Forelimb muscle (tissue), 1 donor: ENCODE results near the gene ICAM4. TPM values are rescaled to one million over a fixed set of nuclear protein-coding genes. Genes with fewer than 3 reads are reported as not detected.
"Not testable (repeated sequence)": the region's sequence is repeated elsewhere in the genome, so short reads cannot be mapped to it uniquely, and the experiment has no call there.

ENCODE experiments used
- DNase-seq: peaks from one replicate; pipeline ENCODE4 v3.0.0-alpha.2; 2013; ENCODE audit warnings: low read depth
- polyA plus RNA-seq: library from polyadenylated mRNA; unstranded; fragments of 120-200 nt; gene quantifications from one replicate; pipeline ENCODE4 v1.2.1, GENCODE V29; 2013; ENCODE audit not compliant: insufficient read length

Gene ICAM4, protein sequence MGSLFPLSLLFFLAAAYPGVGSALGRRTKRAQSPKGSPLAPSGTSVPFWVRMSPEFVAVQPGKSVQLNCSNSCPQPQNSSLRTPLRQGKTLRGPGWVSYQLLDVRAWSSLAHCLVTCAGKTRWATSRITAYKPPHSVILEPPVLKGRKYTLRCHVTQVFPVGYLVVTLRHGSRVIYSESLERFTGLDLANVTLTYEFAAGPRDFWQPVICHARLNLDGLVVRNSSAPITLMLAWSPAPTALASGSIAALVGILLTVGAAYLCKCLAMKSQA
- 0.25 TPM for polyA plus RNA-seq

DNA sequence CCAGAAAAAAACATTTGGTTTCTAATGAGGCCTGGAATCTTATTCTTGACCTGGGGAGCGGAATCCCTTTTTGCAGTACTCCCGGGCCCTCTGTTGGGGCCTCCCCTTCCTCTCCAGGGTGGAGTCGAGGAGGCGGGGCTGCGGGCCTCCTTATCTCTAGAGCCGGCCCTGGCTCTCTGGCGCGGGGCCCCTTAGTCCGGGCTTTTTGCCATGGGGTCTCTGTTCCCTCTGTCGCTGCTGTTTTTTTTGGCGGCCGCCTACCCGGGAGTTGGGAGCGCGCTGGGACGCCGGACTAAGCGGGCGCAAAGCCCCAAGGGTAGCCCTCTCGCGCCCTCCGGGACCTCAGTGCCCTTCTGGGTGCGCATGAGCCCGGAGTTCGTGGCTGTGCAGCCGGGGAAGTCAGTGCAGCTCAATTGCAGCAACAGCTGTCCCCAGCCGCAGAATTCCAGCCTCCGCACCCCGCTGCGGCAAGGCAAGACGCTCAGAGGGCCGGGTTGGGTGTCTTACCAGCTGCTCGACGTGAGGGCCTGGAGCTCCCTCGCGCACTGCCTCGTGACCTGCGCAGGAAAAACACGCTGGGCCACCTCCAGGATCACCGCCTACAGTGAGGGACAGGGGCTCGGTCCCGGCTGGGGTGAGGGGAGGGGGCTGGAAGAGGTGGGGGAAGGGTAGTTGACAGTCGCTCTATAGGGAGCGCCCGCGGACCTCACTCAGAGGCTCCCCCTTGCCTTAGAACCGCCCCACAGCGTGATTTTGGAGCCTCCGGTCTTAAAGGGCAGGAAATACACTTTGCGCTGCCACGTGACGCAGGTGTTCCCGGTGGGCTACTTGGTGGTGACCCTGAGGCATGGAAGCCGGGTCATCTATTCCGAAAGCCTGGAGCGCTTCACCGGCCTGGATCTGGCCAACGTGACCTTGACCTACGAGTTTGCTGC is at the start of gene ICAM4:
Gene ICAM4 (plus strand): TSS at position 153 of the 935 bp plus-strand sequence. CDS start 58 bp downstream, at position 211.
- no peak for DNase-seq

DNA sequence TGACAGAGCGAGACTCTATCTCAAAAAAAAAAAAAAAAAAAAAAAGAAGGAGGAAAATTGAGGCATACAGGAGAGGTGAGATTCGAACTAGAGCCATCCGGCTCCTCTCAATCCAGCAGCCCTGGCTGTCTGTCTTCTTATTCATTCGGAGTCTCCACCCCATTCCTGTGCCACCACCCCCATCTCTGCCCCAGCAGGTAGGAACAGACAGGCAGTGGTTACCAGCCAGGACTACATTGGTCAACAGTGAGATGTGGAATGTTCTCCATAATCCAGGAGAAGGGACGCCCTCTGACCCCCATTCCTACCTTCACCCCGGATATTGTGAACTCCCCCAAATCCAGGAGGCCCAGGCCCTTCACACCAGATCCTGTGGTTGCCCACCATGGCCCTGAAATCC is 49.1 kb upstream of the ICAM4 start:
- DNase-seq = no peak

DNA sequence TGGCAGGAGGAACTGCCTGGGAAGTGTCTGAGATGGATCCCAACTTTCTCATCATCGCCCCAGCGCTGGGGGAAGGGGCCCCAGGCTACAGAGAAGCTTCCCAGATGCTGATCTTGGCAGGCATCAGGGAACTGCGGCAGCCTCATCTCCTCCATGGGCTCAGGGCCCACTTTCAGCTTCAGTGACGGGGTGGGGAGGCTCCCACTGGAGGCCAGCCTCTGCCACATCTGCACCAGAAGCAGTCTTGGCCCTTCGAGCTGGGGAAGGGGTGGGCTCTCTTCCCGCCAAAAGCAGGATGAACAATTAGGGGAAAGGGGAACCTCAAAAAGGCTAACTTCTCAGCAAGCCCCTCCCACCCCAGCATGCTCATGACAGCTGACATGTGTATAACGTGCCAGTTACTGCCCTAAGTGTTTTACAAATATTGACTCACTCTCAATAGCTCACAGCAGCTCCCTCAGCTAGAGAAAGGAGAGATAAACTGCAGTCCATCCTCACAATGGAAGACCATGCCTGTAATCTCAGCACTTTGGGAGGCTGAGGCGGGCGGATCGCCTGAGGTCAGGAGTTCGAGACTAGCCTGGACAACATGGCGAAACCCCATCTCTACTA is 48.5 kb upstream of the ICAM4 start:
- DNase-seq = peak; percentile 88

DNA sequence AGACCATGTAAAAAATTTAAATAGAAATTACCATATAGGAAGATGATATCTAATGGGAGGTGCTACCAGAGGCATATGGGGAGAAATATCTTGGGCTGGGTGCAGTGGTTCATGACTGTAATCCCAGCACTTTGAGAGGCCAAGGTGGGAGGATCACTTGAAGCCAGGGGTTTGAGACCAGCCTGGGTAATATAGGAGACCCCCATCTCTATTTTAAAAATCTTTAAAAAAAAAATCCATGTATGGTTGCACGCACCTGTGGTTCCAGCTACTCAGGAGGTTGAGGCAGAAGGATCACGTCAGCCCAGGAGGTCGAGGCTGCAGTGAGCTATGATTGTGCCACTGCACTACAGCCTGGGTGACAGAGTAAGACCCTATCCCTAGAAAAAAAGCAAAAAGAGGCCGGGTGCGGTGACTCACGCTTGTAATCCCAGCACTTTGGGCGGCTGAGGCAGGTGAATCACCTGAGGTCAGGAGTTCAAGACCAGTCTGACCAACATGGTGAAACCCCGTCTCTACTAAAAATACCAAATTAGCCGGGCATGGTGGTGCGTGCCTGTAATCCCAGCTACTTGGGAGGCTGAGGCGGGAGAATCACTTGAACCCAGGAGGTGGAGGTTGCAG is 44.8 kb upstream of the ICAM4 start:
- DNase-seq = not testable (repeated sequence)

DNA sequence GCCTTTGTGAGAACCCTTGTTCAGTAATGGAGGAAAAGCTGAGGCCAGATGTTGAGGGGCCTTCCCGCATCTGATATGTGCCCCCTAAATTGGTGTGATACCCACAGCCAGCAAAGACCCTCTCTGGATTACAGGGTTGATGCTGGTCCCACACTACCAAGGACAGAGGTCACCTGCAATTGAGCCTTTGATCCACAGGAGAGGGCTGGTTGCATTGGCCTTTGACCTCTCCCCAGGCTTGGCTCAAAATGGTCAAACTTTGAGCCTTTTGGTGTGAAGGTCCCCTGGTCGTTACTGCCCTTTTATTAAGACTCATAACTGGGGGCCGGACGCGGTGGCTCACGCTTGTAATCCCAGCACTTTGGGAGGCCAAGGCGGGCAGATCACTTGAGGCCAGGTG is 43.1 kb upstream of the ICAM4 start:
- no peak for DNase-seq

DNA sequence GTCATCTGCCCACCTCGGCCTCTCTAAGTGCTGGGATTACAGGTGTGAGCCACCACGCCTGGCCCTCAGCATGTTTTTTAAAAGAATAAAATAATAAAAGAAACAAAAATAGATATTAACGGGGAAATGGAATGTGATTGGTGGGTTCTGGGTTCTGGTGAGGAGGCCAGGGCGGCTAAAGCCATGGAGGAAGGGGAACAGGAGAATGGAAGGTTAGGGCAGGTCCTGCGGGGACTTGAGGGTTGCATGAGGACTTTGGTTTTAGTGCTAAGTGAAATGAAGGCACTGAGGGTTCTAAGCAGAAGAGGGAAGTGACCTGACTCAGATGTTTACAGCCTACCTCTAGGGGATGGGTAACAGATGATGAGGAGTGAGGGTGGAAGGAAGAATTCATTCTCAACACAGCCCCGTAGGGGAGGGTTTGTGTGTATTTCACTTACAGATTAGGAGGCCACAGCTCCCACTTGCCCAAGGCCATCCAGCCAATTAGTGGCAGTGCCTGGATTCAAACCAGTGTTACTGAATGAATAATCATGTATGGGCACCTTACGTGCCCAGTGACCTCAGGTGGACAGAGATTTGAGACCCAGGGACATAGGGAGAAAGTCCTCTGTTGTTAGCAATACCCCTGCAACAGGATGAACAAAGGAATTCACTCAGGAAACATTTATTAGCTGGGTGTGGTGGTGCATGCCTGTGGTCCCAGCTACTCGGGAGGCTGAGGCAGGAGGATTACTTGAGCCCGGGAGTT is 41.4 kb upstream of the ICAM4 start:
- no peak for DNase-seq

DNA sequence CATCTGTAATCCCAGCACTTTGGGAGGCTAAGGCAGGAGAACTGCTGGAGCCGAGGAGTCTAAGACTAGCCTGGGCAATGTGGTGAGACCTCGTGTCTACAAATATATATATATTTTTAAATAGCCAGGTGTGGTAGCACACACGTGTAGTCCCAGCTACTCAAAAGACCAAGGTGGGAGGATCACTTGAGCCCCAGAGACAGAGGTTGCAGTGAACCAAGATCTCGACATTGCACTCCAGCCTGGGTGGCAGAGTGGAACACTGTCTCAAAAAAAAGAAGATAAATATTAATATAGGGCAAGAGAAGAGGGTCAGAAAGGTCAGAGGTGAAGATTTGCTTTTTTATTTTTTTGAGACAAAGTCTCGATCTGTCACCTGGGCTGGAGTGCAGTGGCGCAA is 40.2 kb upstream of the ICAM4 start:
- no peak for DNase-seq

DNA sequence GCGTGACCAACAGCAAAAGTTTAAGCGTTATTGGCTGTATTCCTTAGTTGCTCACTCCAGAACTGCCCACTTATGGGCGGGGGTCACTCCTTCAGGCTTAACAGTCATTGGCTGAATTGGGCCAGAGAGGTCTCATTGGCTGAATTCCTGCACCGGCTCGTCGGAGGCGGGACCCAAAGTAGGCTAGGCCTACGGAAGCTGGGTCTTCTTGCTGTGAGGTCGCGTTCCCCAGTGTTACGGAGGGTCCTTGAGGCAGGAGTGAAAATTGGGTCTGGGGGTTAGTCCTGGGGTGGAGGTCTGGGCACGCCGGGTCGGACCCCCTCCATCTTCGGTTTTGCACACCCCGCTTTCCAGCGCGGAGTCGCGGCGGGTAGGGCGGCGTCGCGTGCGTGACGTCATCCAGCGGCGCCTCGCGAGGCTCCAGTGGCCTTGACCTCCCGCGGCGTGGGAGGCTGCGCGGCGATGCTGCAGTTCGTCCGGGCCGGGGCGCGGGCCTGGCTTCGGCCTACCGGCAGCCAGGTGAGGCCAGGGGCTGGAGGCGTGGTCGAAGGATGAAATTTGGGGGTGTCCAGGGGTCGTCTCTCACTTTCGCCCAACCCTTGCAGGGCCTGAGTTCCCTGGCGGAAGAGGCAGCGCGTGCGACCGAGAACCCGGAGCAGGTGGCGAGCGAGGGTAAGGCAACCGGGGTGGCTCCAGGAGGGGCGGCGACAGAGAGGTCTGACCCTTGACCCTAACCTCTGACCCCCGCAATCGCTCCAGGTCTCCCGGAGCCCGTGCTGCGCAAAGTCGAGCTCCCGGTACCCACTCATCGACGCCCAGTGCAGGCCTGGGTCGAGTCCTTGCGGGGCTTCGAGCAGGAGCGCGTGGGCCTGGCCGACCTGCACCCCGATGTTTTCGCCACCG is 34.7 kb upstream of the ICAM4 start, which contains the start of gene MRPL4:
Gene MRPL4 (plus strand): TSS at position 423 of the 903 bp plus-strand sequence. CDS start 40 bp downstream, at position 463.
- peak; percentile 98 for DNase-seq

DNA sequence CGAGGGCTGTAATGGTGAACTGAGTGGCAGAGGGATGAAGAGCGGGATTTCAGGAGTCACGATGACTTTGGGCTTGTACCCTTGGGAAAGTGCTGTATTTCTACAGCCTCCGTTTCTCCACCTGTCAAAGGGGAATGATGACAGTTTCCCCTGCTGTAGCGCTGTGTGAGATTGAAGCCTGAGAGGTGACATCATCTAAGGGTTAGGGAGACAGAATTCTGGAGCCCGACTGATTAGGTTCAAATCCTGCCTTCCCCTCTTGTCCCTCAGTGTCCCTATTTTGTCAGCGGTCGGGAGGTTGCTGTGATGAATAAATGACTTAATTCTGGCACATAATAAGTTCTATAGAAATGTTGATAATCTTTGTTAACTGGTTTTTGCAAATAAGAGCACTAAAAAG is 34.0 kb upstream of the ICAM4 start:
- no peak for DNase-seq

DNA sequence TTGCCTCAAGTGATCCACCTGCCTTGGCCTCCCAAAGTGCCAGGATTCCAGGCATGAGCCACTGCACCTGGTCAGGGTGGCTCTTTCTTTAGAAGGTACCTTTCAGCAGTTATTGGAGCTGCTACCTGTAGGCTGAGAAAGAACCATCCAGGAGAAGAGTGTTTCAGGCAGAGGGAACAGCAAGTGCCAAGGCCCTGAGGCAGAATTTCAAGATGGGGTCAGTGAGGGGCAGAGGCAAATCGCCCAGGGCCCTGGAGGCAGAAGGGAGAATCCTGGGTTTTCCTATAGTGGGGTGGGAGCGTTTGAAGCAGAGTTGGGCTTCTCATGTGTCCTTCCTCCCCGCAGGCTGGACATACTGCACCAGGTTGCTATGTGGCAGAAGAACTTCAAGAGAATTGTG is 32.5 kb upstream of the ICAM4 start:
- DNase-seq = no peak

DNA sequence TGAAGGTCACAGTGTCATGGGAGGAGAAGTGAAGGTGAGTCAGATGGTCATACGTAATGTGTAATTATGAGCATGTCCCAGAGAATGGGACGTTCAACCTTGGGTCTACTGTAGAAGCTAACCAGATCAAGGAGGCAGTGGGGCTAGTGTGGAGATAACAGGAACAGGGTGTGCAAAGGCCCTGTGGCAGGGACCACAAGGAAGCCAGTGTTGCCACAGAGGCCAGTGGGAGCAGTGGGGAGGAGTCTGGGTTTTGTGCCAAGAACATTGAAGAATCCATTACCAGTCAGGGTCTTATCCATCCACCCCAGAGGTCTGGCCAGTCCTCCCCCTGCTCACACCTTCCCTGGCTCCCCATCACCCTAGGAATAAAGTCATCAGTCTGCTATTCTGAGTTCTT is 31.4 kb upstream of the ICAM4 start:
- no peak for DNase-seq

DNA sequence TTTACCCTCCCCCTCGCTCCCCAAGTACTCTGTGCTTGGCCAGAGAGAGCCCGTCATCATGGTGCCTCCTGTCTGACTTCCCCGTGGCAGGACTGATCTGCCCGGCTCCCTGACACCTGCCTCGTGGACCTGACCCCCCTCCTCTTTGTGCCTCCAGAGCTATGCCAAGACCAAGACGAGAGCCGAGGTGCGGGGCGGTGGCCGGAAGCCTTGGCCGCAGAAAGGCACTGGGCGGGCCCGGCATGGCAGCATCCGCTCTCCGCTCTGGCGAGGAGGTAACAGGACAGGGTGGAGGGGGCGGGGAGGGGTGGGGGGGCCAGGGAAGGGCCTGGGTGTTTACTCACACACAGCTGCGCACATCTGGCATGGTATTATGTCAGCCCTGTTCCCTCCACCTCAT is 30.2 kb upstream of the ICAM4 start:
- DNase-seq = no peak

DNA sequence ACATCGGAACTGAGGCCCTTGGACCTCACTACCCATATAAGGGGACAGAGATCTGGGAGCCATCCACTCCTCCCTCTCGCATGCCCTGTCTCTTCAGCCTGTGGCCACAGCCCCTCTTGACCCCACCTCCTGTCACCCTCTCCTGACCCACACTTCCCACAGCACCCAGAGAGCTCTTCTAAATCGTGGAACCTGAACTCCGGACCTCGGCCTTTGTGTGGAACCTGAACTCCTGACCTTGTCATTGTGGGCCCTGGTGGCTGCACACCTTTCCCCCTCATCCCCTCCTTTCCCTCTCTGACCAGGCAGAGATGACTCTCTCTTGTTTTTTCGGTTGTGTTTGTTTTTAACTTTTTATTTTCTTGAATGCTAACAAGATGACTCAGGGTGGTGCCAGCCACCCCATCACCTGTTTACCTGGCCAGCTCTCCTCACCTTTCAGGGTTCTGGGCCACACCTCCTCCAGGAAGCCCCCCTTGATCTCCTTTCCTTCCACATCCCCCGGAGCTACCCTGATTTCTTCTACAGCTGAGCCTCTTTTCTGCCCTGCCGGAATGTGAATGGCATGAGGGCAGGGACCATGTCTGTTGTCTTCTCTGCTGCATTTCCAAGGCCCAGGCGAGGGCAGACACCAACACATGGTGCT is 29.7 kb upstream of the ICAM4 start:
- DNase-seq = no peak

DNA sequence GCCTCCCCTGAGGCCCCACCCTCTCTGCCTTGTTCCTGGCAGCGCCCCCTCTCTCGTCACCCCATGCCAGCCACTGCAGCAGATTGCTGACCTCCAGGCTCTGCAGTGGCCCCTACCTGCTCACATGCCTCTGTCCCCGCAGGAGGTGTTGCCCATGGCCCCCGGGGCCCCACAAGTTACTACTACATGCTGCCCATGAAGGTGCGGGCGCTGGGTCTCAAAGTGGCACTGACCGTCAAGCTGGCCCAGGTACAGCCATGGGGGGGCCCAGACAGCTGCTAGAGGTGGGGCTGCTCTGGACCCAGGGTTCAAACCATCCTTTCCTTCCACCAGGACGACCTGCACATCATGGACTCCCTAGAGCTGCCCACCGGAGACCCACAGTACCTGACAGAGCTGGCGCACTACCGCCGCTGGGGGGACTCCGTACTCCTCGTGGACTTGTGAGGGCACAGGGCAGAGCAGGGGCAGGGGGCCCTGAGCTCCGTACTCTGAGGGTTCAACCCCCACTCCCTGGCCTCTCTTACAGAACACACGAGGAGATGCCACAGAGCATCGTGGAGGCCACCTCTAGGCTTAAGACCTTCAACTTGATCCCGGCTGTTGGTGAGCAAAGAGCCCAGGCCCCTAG is 28.6 kb upstream of the ICAM4 start:
- DNase-seq = no peak

DNA sequence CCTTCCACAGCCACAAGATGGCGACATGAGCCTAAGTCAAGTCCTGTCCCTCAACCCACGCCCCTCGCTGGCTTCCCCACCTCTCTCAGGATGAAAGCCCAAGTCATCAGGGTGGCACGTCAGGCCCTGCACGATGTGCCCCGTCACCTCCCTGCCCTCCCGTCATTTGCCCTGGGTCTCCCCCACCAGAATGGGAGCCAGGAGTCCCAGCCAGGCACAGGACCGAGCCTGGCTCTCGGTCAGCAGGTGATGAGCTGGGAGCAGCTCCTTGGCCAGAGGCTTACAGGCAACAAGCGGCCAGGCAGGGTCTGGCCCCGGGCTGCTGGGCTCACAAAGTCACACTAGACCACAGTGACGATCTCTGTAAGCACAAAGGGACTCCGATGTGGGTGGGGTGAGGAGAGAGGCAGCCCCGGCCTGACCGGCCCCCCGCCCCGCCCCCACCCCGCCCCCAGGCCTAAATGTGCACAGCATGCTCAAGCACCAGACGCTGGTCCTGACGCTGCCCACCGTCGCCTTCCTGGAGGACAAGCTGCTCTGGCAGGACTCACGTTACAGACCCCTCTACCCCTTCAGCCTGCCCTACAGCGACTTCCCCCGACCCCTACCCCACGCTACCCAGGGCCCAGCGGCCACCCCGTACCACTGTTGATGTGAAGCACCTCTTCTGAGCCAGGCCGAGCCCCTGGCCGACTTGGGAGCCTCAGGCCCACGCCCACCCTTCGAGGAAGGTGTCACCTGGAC is 27.4 kb upstream of the ICAM4 start:
- peak; percentile 51 for DNase-seq

DNA sequence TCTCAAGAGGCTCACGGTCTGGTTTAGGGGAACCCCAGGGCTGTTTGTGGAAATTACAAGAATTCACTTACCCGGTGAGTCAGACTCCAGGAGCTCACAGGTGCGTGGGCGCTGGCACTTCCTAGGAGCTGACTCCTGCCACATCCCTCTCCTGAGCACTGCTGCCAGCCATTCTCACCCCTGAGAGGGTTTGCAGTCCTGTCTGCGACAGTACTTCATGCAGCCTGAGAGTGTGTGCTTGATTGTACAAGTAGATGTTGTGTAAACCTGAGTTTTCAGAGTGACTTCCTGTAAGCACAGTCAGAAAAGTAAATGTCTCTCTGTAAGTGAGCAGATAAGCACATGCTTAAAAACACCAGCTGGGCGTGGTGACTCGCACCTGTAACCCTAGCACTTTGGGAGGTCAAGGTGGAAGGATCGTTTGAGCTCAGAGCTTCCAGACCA is 26.6 kb upstream of the ICAM4 start:
- DNase-seq = no peak

DNA sequence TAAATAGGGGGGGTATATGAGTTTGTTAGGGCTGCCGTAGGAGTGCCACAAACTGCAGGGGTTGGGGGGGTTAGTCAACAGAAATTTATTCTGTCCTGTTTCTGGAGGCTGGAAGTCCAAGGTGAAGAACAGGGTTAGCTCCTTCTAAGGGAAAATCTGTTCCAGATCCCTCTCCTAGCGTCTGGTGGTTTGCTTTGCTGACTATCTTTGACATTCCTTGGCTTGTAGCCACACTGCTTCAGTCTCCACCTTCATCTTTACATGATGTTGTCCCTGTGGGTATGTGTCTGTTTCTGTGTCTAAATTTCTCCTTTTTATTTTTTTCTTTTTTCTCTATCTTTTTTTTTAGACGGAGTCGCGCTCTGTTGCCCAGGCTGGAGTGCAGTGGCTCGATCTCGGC is 24.0 kb upstream of the ICAM4 start:
- DNase-seq = no peak

DNA sequence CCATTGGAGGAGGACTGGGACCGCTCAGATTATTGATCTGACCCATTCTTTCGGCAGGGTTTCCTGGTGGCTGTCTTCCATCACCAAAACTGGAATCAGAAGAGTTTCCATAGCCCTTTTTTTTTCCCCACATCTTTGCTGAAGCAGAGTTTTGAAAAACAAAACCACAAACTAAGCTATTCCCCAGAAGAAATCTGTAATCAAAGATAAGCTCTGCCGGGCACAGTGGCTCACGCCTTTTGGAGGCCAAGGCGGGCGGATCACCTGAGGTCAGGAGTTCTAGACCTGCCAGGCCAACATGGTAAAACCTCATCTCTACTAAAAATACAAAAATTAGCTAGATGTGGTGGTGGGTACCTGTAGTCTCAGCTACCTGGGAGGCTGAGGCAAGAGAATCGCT is 20.0 kb upstream of the ICAM4 start:
- DNase-seq = no peak
